IMR-90 (cell line): ENCODE measurements around the gene LGALS3. TPM values are rescaled to one million over a fixed set of nuclear protein-coding genes. Genes with fewer than 3 reads are reported as not detected.

ENCODE experiments used
- ATAC-seq: fragments of 200-7000 bp; cut with Tn5 transposase; 2 replicates; pipeline ENCODE4 v1.9.1; 2020; ENCODE audit warnings: low read depth, mild to moderate bottlenecking, moderate library complexity
- BruUV-seq: library from RNA; stranded (reverse); fragments of 400-500 nt; replicated peaks from 2 replicates; lab custom pipeline; 2021; lab: Mats Ljungman, UMichigan
- CTCF ChIA-PET: fragments of 300-600 bp; formaldehyde crosslinking; extraction: SDS; loops from one replicate; lab custom pipeline; 2021; ENCODE audit warnings: antibody characterized with exemption; lab: Yijun Ruan, JAX
- POLR2A ChIA-PET: fragments of 300-600 bp; sonication (Branson Sonifier 250); formaldehyde crosslinking; loops from one replicate; lab custom pipeline; 2022; ENCODE audit warnings: antibody characterized with exemption; ENCODE audit not compliant: unreplicated experiment; lab: Charles Lee
- DNase-seq: peaks from one replicate; pipeline ENCODE4 v3.0.0; 2013
- H2AFZ ChIP-seq: replicated peaks from 2 replicates; pipeline ENCODE3; 2013; ENCODE audit warnings: low read length, mild to moderate bottlenecking; ENCODE audit not compliant: poor library complexity
- H2AK5ac ChIP-seq: 2 replicates; pipeline ENCODE4 v1.6.1; 2013; ENCODE audit warnings: low read depth, low read length, inconsistent platforms
- H2AK9ac ChIP-seq: replicated peaks from 2 replicates; pipeline ENCODE3; 2013; ENCODE audit warnings: mild to moderate bottlenecking, low read depth, low read length, moderate library complexity; ENCODE audit not compliant: poor library complexity
- H2BK120ac ChIP-seq: 2 replicates; pipeline ENCODE4 v1.6.1; 2013; ENCODE audit warnings: low read depth, low read length, inconsistent platforms
- H2BK15ac ChIP-seq: 3 replicates; pipeline ENCODE4 v1.6.1; 2013; ENCODE audit warnings: low read depth, low read length, inconsistent platforms
- H2BK20ac ChIP-seq: 2 replicates; pipeline ENCODE4 v1.6.1; 2013; ENCODE audit warnings: low read depth, mild to moderate bottlenecking, inconsistent platforms, low read length, moderate library complexity
- H2BK5ac ChIP-seq: 2 replicates; pipeline ENCODE4 v1.6.1; 2013; ENCODE audit warnings: mild to moderate bottlenecking, low read depth, low read length, inconsistent platforms; ENCODE audit not compliant: poor library complexity, severe bottlenecking
- H3K14ac ChIP-seq: replicated peaks from 2 replicates; pipeline ENCODE4 v1.6.1; 2013; ENCODE audit warnings: low read depth, low read length, inconsistent platforms
- H3K18ac ChIP-seq: 2 replicates; pipeline ENCODE4 v1.6.1; 2013; ENCODE audit warnings: low read depth, low read length, control low read depth
- H3K23ac ChIP-seq: 2 replicates; pipeline ENCODE4 v1.6.1; 2013; ENCODE audit warnings: low read depth, low read length, inconsistent platforms
- H3K27ac ChIP-seq: 2 replicates; pipeline ENCODE4 v1.5.1; 2013; ENCODE audit warnings: mild to moderate bottlenecking, control low read depth, low read length; ENCODE audit not compliant: insufficient read depth
- H3K27me3 ChIP-seq: 2 replicates; pipeline ENCODE4 v1.6.1; 2013; ENCODE audit warnings: low read length; ENCODE audit not compliant: control insufficient read depth, insufficient read depth
- H3K36me3 ChIP-seq: 2 replicates; pipeline ENCODE4 v1.6.1; 2013; ENCODE audit warnings: low read length, mixed read lengths; ENCODE audit not compliant: control insufficient read depth, insufficient read depth
- H3K4ac ChIP-seq: 2 replicates; pipeline ENCODE4 v1.6.1; 2013; ENCODE audit warnings: low read depth, low read length, inconsistent platforms
- H3K4me1 ChIP-seq: 2 replicates; pipeline ENCODE4 v1.6.1; 2013; ENCODE audit warnings: low read length, mixed read lengths; ENCODE audit not compliant: control insufficient read depth, insufficient read depth
- H3K4me2 ChIP-seq: 2 replicates; pipeline ENCODE4 v1.6.1; 2013; ENCODE audit warnings: low read depth, mild to moderate bottlenecking, control low read depth, low read length, moderate library complexity
- H3K4me3 ChIP-seq: 2 replicates; pipeline ENCODE4 v1.5.1; 2013; ENCODE audit warnings: low read depth, mild to moderate bottlenecking, control low read depth, low read length, moderate library complexity; ENCODE audit not compliant: insufficient read depth
- H3K56ac ChIP-seq: 2 replicates; pipeline ENCODE4 v1.6.1; 2013; ENCODE audit warnings: low read length, inconsistent platforms; ENCODE audit not compliant: insufficient read depth; ENCODE audit errors: extremely low read depth
- H3K79me1 ChIP-seq, 2 experiments: 2 replicates each; pipeline ENCODE4 v1.6.1; 2013; ENCODE audit warnings: low read length in 2 of 2, inconsistent platforms in 1 of 2, low read depth in 1 of 2
- H3K9ac ChIP-seq: 2 replicates; pipeline ENCODE4 v1.6.1; 2013; ENCODE audit warnings: low read depth, low read length, control low read depth
- H3K9me1 ChIP-seq: 2 replicates; pipeline ENCODE4 v1.6.1; 2013; ENCODE audit warnings: low read length, inconsistent platforms; ENCODE audit not compliant: insufficient read depth
- H3K9me3 ChIP-seq: 2 replicates; pipeline ENCODE4 v1.6.1; 2013; ENCODE audit warnings: low read length; ENCODE audit not compliant: control insufficient read depth, insufficient read depth
- H4K20me1 ChIP-seq: 2 replicates; pipeline ENCODE4 v1.6.1; 2013; ENCODE audit warnings: low read length, inconsistent platforms; ENCODE audit not compliant: insufficient read depth
- H4K5ac ChIP-seq: 2 replicates; pipeline ENCODE4 v1.6.1; 2013; ENCODE audit warnings: mild to moderate bottlenecking, low read depth, low read length, control low read depth
- H4K8ac ChIP-seq, 2 experiments: 2 replicates each; pipeline ENCODE4 v1.6.1; 2013; ENCODE audit warnings: low read depth in 2 of 2, low read length in 2 of 2, control low read depth in 1 of 2, inconsistent platforms in 1 of 2
- H4K91ac ChIP-seq: 2 replicates; pipeline ENCODE4 v1.6.1; 2013; ENCODE audit warnings: low read depth, low read length, inconsistent platforms; ENCODE audit not compliant: insufficient read depth
- MXI1 ChIP-seq: IDR thresholded peaks from 2 replicates; pipeline ENCODE4 v1.6.1; 2012; ENCODE audit warnings: low read depth, mild to moderate bottlenecking, low read length, moderate library complexity, borderline replicate concordance
- RAD21 ChIP-seq: IDR thresholded peaks from 2 replicates; pipeline ENCODE4 v1.6.1; 2012; ENCODE audit warnings: low read length, improper control_type of control experiment
- dilution Hi-C: fragments of 300-500 bp; cut with HindIII; formaldehyde crosslinking; loops from one replicate; pipeline ENCODE4 v1.14.3; 2018; ENCODE audit warnings: low sequenced_read_pairs; ENCODE audit not compliant: unreplicated experiment
- in situ Hi-C: fragments of 300-500 bp; cut with MboI; formaldehyde crosslinking; loops from 3 replicates; pipeline ENCODE4 v1.14.3; 2019; ENCODE audit warnings: low sequenced_read_pairs, inconsistent platforms, mixed read lengths
- intact Hi-C: fragments of 100-400 bp; cut with micrococcal nuclease; formaldehyde crosslinking; loops from 2 replicates; pipeline ENCODE4 v1.10.0; 2022
- polyA plus RNA-seq, 3 experiments: library from polyadenylated mRNA; depleted of rRNA; stranded (reverse); fragments of >200 nt; gene quantifications; 2 replicates each; pipeline ENCODE4 v1.2.3, GENCODE V29; 2012; ENCODE audit warnings: low replicate concordance in 1 of 3
- total RNA-seq: library from RNA; depleted of rRNA; stranded (reverse); fragments of >200 nt; gene quantifications from 2 replicates; pipeline ENCODE4 v1.2.3, GENCODE V29; 2012
- TF ChIP-seq, protein P1 (sequence below): fragments of 150-350 bp; IDR thresholded peaks from 2 replicates; pipeline ENCODE4 v1.6.1; 2016; ENCODE audit warnings: low read depth, mild to moderate bottlenecking, low read length, moderate library complexity, borderline replicate concordance

The LGALS3 gene
- total and polyA plus RNA-seq, 2 of the 4 experiments (the other 2 are of a cell fraction) = 84.4 to 171 TPM

DNA sequence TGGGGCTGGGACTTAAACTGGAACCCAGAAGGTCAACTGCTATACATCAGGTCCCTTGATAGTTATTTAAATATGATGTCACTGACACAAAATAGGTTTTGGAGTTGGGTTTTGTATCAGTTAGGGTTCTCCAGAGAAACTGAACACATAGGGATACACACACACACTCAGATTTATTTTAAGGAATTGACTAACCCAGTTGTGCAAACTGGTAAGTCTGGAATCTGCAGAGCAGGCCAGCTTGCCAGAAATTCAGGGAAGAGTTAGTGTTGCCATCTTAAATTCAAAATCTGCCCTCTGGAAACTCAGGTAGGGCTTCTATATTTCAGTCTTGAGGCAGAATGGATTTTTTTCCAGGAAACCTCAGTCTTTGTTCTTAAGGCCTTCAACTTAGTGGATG lies 40.7 kb upstream of the LGALS3 start:
- Histone ChIP-seq H3K27me3 (no peaks in the 10 kb centered on the region), H3K4me3 (no peak overlapping the region), H4K20me1 (no peaks in the 10 kb centered on the region; the same call in 1 of the 2 replicates), H2AK9ac (no peak overlapping the region), H2BK15ac (no peak overlapping the region), H3K9ac (no peak overlapping the region), H3K4ac (no peak overlapping the region), H3K36me3 (no peaks in the 10 kb centered on the region), H3K4me2 (no peak overlapping the region), H2BK120ac (no peak overlapping the region), H3K27ac (no peak overlapping the region), H2BK20ac (no peak overlapping the region), H3K23ac (no peak overlapping the region), H3K9me3 (no peaks in the 10 kb centered on the region), H2AFZ (no peak overlapping the region), H2AK5ac (no peak overlapping the region), H4K91ac (no peak overlapping the region), H4K8ac (no peak overlapping the region), H3K14ac (no peak overlapping the region), H3K18ac (no peak overlapping the region), H3K9me1 (no peaks in the 10 kb centered on the region), H2BK5ac (no peak overlapping the region), H3K56ac (no peak overlapping the region), H4K5ac (no peak overlapping the region), H3K4me1 (no peaks in the 10 kb centered on the region), H3K79me1 (no peaks in the 10 kb centered on the region)
- in situ Hi-C loops = no loop called here
- POLR2A ChIA-PET = no interaction called here
- DNase-seq (no peak), ATAC-seq (no peak)
- TF ChIP-seq MXI1 (no peak), RAD21 (no peak)
- TF ChIP-seq, protein P1, sequence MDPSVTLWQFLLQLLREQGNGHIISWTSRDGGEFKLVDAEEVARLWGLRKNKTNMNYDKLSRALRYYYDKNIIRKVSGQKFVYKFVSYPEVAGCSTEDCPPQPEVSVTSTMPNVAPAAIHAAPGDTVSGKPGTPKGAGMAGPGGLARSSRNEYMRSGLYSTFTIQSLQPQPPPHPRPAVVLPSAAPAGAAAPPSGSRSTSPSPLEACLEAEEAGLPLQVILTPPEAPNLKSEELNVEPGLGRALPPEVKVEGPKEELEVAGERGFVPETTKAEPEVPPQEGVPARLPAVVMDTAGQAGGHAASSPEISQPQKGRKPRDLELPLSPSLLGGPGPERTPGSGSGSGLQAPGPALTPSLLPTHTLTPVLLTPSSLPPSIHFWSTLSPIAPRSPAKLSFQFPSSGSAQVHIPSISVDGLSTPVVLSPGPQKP = no peak
- no TSS peak for BruUV-seq
- dilution Hi-C loops = no loop called here
- intact Hi-C loops = loop anchor here (2.0 kb wide), 1 partner anchor 48 kb away; no protein-coding TSS in a partner anchor
- CTCF ChIA-PET = no interaction called here
